ENCODE results near the gene TDP2.
"Not testable (repeated sequence)": the region's sequence is repeated elsewhere in the genome, so short reads cannot be mapped to it uniquely, and the experiment has no call there.

TDP2 gene

GRCh38 chr6:24678792-24679352 is 12.2 kb upstream of the TDP2 start:
- not testable (repeated sequence) for DNase-seq

- DNase-seq, result no peak
Measured at GRCh38 chr6:24673625-24674024, 6.9 kb upstream of the TDP2 start.

GRCh38 chr6:24672620-24673182 is 6.0 kb upstream of the TDP2 start:
- no peak for DNase-seq

- DNase-seq, result not testable (repeated sequence)
Measured at GRCh38 chr6:24671077-24671476, 4.4 kb upstream of the TDP2 start.

- not testable (repeated sequence) for DNase-seq
Measured at GRCh38 chr6:24670492-24670891, 3.8 kb upstream of the TDP2 start.

- no peak for DNase-seq
Measured at GRCh38 chr6:24668997-24669361, 2.3 kb upstream of the TDP2 start.

- not testable (repeated sequence) for DNase-seq
Measured at GRCh38 chr6:24668066-24668996, 1.6 kb upstream of the TDP2 start.

GRCh38 chr6:24667378-24667803 is 692 bp upstream of the TDP2 start:
- DNase-seq, result peak; percentile 3

GRCh38 chr6:24666097-24666640 is 530 bp downstream of the TDP2 start:
- DNase-seq, result peak; percentile 35

GRCh38 chr6:24664046-24664987 is 2.4 kb downstream of the TDP2 start:
- DNase-seq, result no peak

GRCh38 chr6:24663189-24663588 is 3.5 kb downstream of the TDP2 start:
- no peak for DNase-seq

GRCh38 chr6:24662236-24662635 is 4.5 kb downstream of the TDP2 start:
- no peak for DNase-seq

- not testable (repeated sequence) for DNase-seq
Measured at GRCh38 chr6:24661759-24662158, 4.9 kb downstream of the TDP2 start.

GRCh38 chr6:24660105-24660504 is 6.6 kb downstream of the TDP2 start:
- DNase-seq, result no peak

- no peak for DNase-seq
Measured at GRCh38 chr6:24659561-24659960, 7.1 kb downstream of the TDP2 start.

GRCh38 chr6:24658573-24659560 is 7.8 kb downstream of the TDP2 start:
- DNase-seq, result no peak

- DNase-seq, result no peak
Measured at GRCh38 chr6:24655215-24655614, 11.5 kb downstream of the TDP2 start.

- no peak for DNase-seq
Measured at GRCh38 chr6:24650365-24650764, 16.3 kb downstream of the TDP2 start.

- no peak for DNase-seq
Measured at GRCh38 chr6:24649691-24650090, 17.0 kb downstream of the TDP2 start.

- DNase-seq, result no peak
Measured at GRCh38 chr6:24648276-24648675, 18.4 kb downstream of the TDP2 start.

GRCh38 chr6:24646771-24647170 is 19.9 kb downstream of the TDP2 start:
- no peak for DNase-seq

Data from activated CD4-positive, alpha-beta T cell treated with anti-CD3 and anti-CD28 coated beads, Interleukin-2, amount 50 U/mL, for 16 hours (primary cell).